ENCODE measurements around the gene TNFRSF8. TPM values are rescaled to one million over a fixed set of nuclear protein-coding genes. Genes with fewer than 3 reads are reported as not detected.
A peak's percentile ranks its signal among the peaks of the same experiment; 100 is the strongest.

Gene TNFRSF8
- total and polyA plus RNA-seq, 9 of the 15 experiments (the other 6 are each of a cell fraction or from before 2014, with no cell fraction given): 3.5 to 38.4 (median 17.1) TPM

DNA sequence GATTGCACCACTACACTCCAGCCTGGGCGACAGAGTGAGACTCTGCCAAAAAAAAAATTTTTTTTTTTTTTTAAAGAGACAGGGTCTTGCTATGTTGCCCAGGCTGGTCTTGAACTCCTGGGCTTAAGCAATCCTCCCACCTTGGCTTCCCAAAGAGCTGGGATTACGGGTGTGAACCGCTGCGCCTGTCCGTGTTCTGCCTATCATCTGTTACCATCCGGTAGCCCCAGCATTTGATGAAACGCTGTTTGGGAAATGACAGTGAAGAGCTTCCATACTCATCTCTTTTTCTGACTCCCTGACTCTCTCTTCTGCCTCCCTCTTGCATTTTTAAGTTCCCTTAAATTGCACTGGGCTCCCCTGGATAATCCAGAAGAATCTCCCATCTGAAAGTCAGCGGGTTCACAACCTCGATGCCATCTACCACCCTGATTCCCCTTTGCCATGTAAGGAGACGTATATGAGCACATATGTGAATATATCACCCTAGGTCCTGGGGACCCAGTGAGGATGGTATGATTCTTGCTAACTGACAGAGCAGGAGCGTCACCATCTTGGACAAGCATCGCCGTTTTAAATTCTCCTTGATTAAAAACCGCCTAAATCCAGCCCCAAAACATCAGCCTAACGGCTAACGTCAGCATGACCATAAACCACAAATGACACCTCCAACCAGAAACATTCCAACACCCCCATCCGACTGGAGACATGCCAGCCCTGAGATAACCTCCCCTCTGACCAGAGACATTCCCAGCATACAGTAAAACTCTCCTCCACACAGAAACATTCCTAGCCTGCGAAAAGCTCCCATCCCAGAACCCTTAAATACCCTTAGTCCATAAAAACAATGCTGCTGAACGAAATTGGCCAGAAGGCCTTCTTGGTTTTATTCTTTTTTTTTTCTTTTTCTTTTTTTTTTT lies 12.4 kb downstream of the TNFRSF8 start (continued):
- TF ChIP-seq, protein P1, sequence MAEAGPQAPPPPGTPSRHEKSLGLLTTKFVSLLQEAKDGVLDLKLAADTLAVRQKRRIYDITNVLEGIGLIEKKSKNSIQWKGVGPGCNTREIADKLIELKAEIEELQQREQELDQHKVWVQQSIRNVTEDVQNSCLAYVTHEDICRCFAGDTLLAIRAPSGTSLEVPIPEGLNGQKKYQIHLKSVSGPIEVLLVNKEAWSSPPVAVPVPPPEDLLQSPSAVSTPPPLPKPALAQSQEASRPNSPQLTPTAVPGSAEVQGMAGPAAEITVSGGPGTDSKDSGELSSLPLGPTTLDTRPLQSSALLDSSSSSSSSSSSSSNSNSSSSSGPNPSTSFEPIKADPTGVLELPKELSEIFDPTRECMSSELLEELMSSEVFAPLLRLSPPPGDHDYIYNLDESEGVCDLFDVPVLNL (CRISPR knock-in tag; IDR thresholded peaks at IDR 0.05; ENCODE audit: low read depth): no peak
- TF ChIP-seq ZNF583 (CRISPR knock-in tag; IDR thresholded peaks at IDR 0.05): peak; percentile 99
- TF ChIP-seq ZNF507 (tag; conservative IDR thresholded peaks at IDR 0.05): no peak
- no peak for TF ChIP-seq POU5F1 (IDR thresholded peaks at IDR 0.05; ENCODE audit: borderline replicate concordance, low read depth, low read length, partially characterized antibody)
- TF ChIP-seq ARID2 (IDR thresholded peaks at IDR 0.05): peak; percentile 15; the same call in 1 of the 2 replicates
- TF ChIP-seq GABPA (tag; conservative IDR thresholded peaks at IDR 0.05; ENCODE audit: low read depth): peak; percentile 70
- TF ChIP-seq AFF4 (CRISPR knock-in tag; IDR thresholded peaks at IDR 0.05): peak; percentile 53; the same call in 1 of the 2 replicates
- TF ChIP-seq LEF1 (IDR thresholded peaks at IDR 0.05): peak; percentile 91
- TF ChIP-seq NCOA1 (IDR thresholded peaks at IDR 0.05; ENCODE audit: low read depth): peak; percentile 71
- peak; percentile 95 for TF ChIP-seq ZFP1 (CRISPR knock-in tag; IDR thresholded peaks at IDR 0.05)
- peak; percentile 95 for TF ChIP-seq ID3 (CRISPR knock-in tag; IDR thresholded peaks at IDR 0.05)
- peak; percentile 100 for TF ChIP-seq ID3 (tag; IDR thresholded peaks at IDR 0.05)
- peak; percentile 97 for TF ChIP-seq KDM2B (CRISPR knock-in tag; IDR thresholded peaks at IDR 0.05)
- TF ChIP-seq MECOM (CRISPR knock-in tag; IDR thresholded peaks at IDR 0.05): peak; percentile 97
- TF ChIP-seq ZNF609 (CRISPR knock-in tag; IDR thresholded peaks at IDR 0.05; ENCODE audit: borderline replicate concordance): no peak
- no peak for TF ChIP-seq NCOA2 (IDR thresholded peaks at IDR 0.05; ENCODE audit: partially characterized antibody in 2 of 2)
- TF ChIP-seq ADNP (tag; IDR thresholded peaks at IDR 0.05): peak; percentile 81
